Coronary artery (tissue), 2 donors: Measurements from ENCODE around the gene SOS1.

ENCODE experiments used
- DNase-seq: peaks from one replicate; pipeline ENCODE4 v3.0.0-alpha.2; 2017; ENCODE audit warnings: low spot score
- H3K27ac ChIP-seq, 2 donors: fragments of 200-600 bp; sonication (generic); one replicate each; pipeline ENCODE4 v1.5.1; 2016 to 2019
- H3K4me3 ChIP-seq: fragments of 200-600 bp; sonication (generic); 2 replicates; pipeline ENCODE4 v1.5.1; 2016; ENCODE audit warnings: mild to moderate bottlenecking, moderate library complexity
- CTCF ChIP-seq: fragments of 200-600 bp; sonication (generic); IDR thresholded peaks from one replicate; pipeline ENCODE4 v1.5.1; 2019; ENCODE audit warnings: antibody characterized with exemption

SOS1 gene

GRCh38 chr2:38957972-38958371 is 162.9 kb downstream of the SOS1 start:
- Histone ChIP-seq H3K27ac (no peak overlapping the region), H3K4me3 (no peak overlapping the region)
- no peak for DNase-seq
- no peak for TF ChIP-seq CTCF

DNA sequence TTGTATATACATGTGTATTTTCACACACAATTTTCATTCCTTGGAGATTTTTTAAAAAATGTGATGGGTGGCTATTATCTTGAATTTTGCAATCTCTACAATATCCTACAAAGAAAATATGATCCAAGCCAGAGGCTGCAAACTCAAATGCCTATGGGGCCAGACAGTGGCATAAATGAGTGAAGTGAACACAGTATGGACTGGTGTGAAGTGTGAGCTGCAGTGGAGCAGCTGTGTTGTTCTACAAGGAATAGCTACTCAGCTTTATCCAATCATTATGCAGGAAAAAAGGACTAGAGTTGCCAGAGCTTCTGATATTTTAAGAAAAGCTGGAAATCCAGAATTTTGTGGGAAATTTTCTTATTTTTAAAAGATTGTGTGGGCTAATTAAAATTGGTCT is 169.1 kb downstream of the SOS1 start:
- Histone ChIP-seq H3K27ac (no peak overlapping the region), H3K4me3 (no peak overlapping the region)
- no peak for DNase-seq
- TF ChIP-seq CTCF: no peak

- no peak for DNase-seq
- H3K27ac ChIP-seq: no peak overlapping the region
Measured at GRCh38 chr2:38948995-38949394, 171.9 kb downstream of the SOS1 start.

DNA sequence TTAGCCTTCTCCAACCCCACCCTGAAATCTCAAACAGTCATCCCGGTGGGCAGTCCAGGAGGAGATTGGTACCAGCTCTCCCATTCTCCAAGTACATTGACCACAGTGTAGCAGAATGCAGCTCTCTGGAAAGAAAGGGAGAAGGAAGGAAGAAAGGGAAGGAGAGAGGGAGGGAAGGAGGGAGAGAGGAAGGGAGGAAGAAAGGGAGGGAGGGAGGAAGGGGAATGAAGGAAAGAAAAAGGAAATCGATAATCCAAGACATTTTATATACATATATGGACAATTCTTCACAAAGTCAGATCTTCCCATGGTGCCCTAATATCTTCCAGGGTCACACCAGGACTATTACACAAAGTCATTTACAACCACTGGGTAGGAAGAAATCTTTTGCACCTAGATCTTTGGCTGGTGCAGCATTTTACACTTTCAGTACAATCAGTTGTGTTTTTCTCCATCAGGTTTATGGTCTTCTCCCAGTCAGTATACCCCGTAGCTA is 172.4 kb downstream of the SOS1 start:
- no peak for TF ChIP-seq CTCF
- Histone ChIP-seq H3K27ac (no peak overlapping the region), H3K4me3 (no peak overlapping the region)
- DNase-seq: no peak

More at GRCh38 chr2:38948995-38949394, 171.9 kb downstream of the SOS1 start:
- H3K4me3 ChIP-seq: no peak overlapping the region
- TF ChIP-seq CTCF: no peak

GRCh38 chr2:38947241-38948239 is 173.3 kb downstream of the SOS1 start:
- H3K27ac ChIP-seq: no peak overlapping the region
- peak; percentile 54 for TF ChIP-seq CTCF
- no peak overlapping the region for H3K4me3 ChIP-seq
- DNase-seq: no peak

DNA sequence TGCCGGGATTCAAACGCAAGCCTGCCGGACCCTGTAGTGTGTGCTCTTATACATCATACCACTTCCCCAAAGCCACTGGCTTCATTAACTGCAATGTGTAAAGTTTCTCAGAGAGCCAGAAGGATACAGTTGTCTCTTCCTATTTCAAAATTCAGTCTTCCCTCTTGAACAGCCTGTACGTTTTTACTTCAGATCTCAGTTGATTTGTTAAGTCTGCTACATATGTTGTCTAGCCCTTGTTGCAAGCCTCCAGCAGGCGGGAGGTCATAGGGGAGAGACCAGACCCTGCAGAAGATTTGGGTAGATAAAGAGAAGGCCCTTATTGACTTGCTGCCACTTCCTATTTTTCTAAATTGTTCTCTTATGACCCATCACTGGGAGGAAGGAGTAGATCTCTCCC is 174.9 kb downstream of the SOS1 start:
- Histone ChIP-seq H3K27ac (no peak overlapping the region), H3K4me3 (no peak overlapping the region)
- no peak for TF ChIP-seq CTCF
- DNase-seq: no peak

GRCh38 chr2:38945372-38945771 is 175.5 kb downstream of the SOS1 start:
- TF ChIP-seq CTCF: no peak
- DNase-seq: no peak
- no peak overlapping the region for H3K4me3 ChIP-seq
- H3K27ac ChIP-seq: no peak overlapping the region
